GM18907 (cell line): Measurements from ENCODE around the gene RELCH.
A peak's percentile ranks its signal among the peaks of the same experiment; 100 is the strongest.

Experiments
- ATAC-seq: cut with Tn5 transposase; IDR thresholded peaks from one replicate; pipeline ENCODE4 v1.9.1; 2021; ENCODE audit warnings: mild to moderate bottlenecking, moderate library complexity; ENCODE audit not compliant: unreplicated experiment

Gene RELCH

DNA sequence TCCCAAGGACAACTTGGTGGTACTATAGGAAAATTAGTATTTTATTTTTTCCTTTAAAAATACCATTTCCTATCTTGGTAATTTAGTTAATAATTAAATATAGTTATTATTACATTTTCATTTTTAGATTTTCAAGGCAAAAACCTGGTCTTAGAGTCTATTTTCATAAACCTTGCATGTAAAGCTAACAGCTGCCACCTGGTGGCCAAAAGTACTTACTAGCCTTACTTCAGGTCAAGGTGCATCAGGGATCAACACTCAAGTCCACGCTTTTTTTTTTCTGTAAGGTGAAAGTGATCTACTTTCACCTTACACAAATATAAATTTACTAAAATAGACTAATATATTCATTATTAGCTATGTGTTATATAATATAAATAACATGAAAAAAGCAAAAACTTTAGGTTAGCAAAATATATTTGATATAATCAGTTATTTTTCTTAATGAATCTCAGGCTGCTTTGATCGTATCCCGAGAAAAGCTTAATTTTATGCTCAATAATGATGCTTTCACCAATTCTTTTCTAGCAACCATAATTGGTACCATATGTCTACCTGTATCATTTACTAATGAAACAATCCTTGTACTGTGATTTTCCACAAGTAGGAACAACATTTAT lies 62.5 kb downstream of the RELCH start:
- ATAC-seq: no peak

- no peak for ATAC-seq
These were observed 63.4 kb downstream of the RELCH start for GRCh38 chr18:62250475-62250874.

DNA sequence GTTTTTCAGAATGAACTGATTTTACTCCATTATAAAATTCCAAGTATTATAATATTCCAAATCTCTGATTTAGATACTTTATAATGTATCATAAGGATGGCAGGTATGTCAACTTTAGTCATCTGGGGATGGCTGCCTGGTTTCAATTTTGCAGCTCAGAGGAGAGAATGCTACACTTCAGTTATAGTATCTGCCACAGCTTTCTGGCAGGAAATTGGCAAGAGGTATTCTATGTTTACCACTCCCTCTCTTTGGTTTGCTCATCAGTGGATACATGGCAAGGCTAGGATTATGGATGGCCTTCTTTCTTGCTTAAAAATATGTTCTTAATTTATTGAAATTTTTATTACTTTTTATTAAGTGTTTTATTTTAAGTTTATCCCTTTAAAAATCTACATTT lies 71.0 kb downstream of the RELCH start:
- peak; percentile 58 for ATAC-seq

GRCh38 chr18:62258616-62259015 lies 71.6 kb downstream of the RELCH start:
- ATAC-seq: peak; percentile 72

DNA sequence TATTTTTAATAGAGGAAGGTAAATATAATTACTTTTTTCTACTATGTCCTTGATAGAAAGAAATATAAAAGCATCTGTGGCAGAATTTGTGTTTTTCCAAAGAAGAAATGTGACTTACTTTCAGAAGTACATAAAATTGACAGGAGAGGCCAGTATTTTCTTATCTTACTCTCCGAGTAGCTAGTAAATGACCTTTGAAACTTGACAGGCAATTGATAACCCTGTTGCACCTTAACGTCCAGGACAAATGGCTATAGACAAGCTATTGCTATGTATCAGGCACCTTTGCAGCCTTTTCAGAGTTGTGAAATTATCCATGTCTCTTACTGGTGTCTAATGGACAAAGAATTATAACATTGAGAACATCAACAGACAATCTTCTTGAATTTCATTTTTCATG lies 75.0 kb downstream of the RELCH start:
- ATAC-seq: no peak

DNA sequence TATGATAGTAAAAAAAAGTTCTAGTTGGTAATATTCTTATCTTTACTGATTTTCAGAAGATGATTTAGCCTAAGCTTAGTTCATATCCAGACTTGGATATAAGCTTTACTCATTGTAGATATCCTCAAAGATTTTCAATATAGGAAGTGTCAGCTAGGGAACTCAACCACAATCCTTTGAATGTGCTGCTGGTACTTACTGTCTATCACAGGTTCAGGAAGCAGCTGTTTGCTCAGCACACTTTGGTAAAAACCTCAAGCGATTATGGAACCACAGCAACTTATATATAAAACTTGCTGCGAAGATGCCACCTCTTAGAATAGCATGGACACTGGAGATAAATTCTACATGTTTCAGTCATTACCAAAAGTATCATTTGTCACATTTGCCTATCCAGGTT lies 77.9 kb downstream of the RELCH start:
- ATAC-seq: no peak

DNA sequence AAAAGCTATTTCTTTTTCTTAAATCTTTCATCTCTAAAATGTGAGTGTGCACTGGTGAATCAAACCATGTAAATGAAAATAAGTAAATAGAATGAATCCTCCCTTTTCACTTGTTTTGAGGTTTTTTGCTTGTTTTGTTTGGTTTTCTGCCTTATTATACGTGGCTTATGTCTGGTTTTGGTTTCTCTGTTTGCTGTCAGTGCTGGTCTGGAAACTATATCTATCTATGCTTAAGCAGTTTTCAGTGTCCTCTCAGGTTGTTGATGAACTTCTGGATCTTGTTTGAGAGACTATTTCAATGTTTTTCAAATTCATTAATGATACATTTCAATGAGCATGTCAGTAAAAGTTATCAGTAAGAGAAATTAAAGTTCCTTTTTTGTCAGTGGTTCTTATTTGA lies 90.0 kb downstream of the RELCH start:
- ATAC-seq: no peak

GRCh38 chr18:62279561-62279960 lies 92.5 kb downstream of the RELCH start:
- no peak for ATAC-seq

- no peak for ATAC-seq
These were observed 93.0 kb downstream of the RELCH start for GRCh38 chr18:62280058-62280457.

- ATAC-seq: no peak
These were observed 93.7 kb downstream of the RELCH start for GRCh38 chr18:62280786-62281185.

- no peak for ATAC-seq
These were observed 94.6 kb downstream of the RELCH start for GRCh38 chr18:62281684-62282083.

GRCh38 chr18:62282188-62282629 lies 95.2 kb downstream of the RELCH start:
- no peak for ATAC-seq

GRCh38 chr18:62284637-62285036 lies 97.6 kb downstream of the RELCH start:
- ATAC-seq: no peak

GRCh38 chr18:62285281-62285680 lies 98.2 kb downstream of the RELCH start:
- no peak for ATAC-seq

- ATAC-seq: peak; percentile 61
These were observed 101.0 kb downstream of the RELCH start for GRCh38 chr18:62287781-62288664.

- peak; percentile 63 for ATAC-seq
These were observed 101.6 kb downstream of the RELCH start for GRCh38 chr18:62288665-62289008.

- peak; percentile 67 for ATAC-seq
These were observed 102.0 kb downstream of the RELCH start for GRCh38 chr18:62289047-62289446.

- no peak for ATAC-seq
These were observed 107.0 kb downstream of the RELCH start for GRCh38 chr18:62294073-62294472.

DNA sequence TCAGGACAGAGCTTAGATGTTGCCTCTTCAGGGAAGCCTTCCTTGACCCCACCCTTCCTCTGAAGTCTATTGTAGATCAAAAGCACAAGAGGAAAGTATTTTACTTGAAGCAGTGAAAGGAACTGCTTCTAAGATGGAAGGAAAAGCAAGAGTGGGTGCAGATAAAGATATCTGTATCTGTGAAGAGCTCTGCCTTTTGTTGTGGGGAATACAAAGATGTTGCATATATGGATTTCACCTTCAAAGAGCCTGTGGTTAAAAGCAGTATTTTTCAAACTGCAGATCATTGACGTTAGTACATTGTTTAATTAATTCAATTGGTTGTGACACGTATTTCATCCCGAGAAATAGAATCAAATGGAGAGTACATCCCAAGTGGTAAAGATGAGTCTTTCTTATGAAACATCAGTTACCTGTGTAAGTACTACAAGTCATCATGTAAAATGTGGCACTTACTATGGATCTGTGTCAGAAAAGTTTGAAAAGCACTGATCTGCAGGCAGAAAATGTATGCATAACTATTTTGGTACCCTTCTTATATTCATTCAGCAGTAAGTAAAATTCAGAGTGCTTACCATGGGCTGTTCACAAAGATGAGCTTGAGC lies 113.4 kb downstream of the RELCH start:
- ATAC-seq: no peak

DNA sequence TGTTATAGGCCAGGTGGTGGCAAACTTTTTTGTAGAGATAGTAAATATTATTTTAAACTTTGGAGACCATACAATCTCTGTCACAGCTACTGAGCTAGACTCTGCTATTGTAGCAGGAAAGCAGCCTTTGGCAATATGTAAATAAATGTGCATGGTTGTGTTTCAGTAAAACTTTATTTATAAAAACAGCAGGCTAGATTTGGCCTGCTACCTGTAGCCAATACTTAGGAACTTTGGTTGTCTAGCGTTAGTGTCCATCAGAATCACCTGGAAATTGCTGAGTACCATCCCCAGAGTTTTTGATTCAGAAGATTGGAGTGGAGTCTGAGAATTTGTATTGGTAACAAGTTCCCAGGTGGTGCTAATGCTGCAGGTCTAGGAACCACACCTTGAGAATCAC lies 114.3 kb downstream of the RELCH start:
- ATAC-seq: no peak

GRCh38 chr18:62312851-62313250 lies 125.8 kb downstream of the RELCH start:
- no peak for ATAC-seq
